Type B pancreatic cell (in vitro differentiated cells): ENCODE measurements around the gene UBR7. TPM values are rescaled to one million over a fixed set of nuclear protein-coding genes. Genes with fewer than 3 reads are reported as not detected.
"Not testable (repeated sequence)": the region's sequence is repeated elsewhere in the genome, so short reads cannot be mapped to it uniquely, and the experiment has no call there.

Experiments used
- DNase-seq: peaks from one replicate; pipeline ENCODE4 v3.0.0; 2021; ENCODE audit warnings: mixed read lengths; ENCODE audit not compliant: unreplicated experiment; ENCODE audit errors: extremely low spot score
- H3K27ac Mint-ChIP-seq: 2 replicates; pipeline ENCODE4 v1.8.0; 2021; ENCODE audit warnings: mild to moderate bottlenecking, mixed read lengths
- H3K27me3 Mint-ChIP-seq: 2 replicates; pipeline ENCODE4 v1.8.0; 2021; ENCODE audit warnings: mixed read lengths
- H3K36me3 Mint-ChIP-seq: 2 replicates; pipeline ENCODE4 v1.8.0; 2021; ENCODE audit warnings: mixed read lengths
- H3K4me1 Mint-ChIP-seq: one replicate; pipeline ENCODE4 v1.8.0; 2021; ENCODE audit warnings: mixed read lengths; ENCODE audit not compliant: unreplicated experiment
- H3K4me3 Mint-ChIP-seq: 2 replicates; pipeline ENCODE4 v1.8.0; 2021; ENCODE audit warnings: mild to moderate bottlenecking, mixed read lengths
- H3K9me3 Mint-ChIP-seq: 2 replicates; pipeline ENCODE4 v1.8.0; 2021; ENCODE audit warnings: mixed read lengths
- long read RNA-seq: library from polyadenylated mRNA; unstranded; transcript quantifications from one replicate; pipeline ENCODE4 v2.0.0, GENCODE V29; 2020
- total RNA-seq: library from RNA; stranded (reverse); gene quantifications from 2 replicates; pipeline ENCODE4 v1.2.1, GENCODE V29; 2021; ENCODE audit warnings: low replicate concordance
- TF ChIP-seq, protein P1 (sequence below): fragments of 200-600 bp; sonication (generic); conservative IDR thresholded peaks from 2 replicates; pipeline ENCODE4 v1.5.0; 2021; ENCODE audit warnings: antibody characterized with exemption, mild to moderate bottlenecking

UBR7 gene, protein sequence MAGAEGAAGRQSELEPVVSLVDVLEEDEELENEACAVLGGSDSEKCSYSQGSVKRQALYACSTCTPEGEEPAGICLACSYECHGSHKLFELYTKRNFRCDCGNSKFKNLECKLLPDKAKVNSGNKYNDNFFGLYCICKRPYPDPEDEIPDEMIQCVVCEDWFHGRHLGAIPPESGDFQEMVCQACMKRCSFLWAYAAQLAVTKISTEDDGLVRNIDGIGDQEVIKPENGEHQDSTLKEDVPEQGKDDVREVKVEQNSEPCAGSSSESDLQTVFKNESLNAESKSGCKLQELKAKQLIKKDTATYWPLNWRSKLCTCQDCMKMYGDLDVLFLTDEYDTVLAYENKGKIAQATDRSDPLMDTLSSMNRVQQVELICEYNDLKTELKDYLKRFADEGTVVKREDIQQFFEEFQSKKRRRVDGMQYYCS
- 16.1 and 21.7 TPM in 2 replicates for total RNA-seq
- long read RNA-seq, transcript UBR7-201 (11 exons, 3,694 nt), result major isoform, 39 of 47 reads
- long read RNA-seq, partial matches to known transcripts, result 0 of 47 reads
- long read RNA-seq, other reads (novel, unspliced or antisense), result 8 of 47 reads

- Mint-ChIP-seq H3K9me3 (no peaks in the 10 kb centered on the region), H3K27ac (peak within 1 kb of the TSS; percentile 90), H3K4me3 (peak within 1 kb of the TSS; percentile 90), H3K4me1 (peaks cover 15% of the 10 kb centered on the region), H3K27me3 (no peaks in the 10 kb centered on the region), H3K36me3 (no peaks in the 10 kb centered on the region)
- TF ChIP-seq, protein P1, sequence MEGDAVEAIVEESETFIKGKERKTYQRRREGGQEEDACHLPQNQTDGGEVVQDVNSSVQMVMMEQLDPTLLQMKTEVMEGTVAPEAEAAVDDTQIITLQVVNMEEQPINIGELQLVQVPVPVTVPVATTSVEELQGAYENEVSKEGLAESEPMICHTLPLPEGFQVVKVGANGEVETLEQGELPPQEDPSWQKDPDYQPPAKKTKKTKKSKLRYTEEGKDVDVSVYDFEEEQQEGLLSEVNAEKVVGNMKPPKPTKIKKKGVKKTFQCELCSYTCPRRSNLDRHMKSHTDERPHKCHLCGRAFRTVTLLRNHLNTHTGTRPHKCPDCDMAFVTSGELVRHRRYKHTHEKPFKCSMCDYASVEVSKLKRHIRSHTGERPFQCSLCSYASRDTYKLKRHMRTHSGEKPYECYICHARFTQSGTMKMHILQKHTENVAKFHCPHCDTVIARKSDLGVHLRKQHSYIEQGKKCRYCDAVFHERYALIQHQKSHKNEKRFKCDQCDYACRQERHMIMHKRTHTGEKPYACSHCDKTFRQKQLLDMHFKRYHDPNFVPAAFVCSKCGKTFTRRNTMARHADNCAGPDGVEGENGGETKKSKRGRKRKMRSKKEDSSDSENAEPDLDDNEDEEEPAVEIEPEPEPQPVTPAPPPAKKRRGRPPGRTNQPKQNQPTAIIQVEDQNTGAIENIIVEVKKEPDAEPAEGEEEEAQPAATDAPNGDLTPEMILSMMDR, result no peak
- DNase-seq, result peak; percentile 95
Measured at GRCh38 chr14:93206793-93207467, at the start of gene UBR7, which contains the start of gene GON7. Gene UBR7 (plus strand): TSS chr14:93207256. CDS start chr14:93207292, 36 bp downstream. Gene GON7 (minus strand): TSS chr14:93207065. CDS start chr14:93207037, 28 bp downstream.

- not testable (repeated sequence) for DNase-seq, H3K9me3 Mint-ChIP-seq, H3K27ac Mint-ChIP-seq, H3K36me3 Mint-ChIP-seq, H3K4me1 Mint-ChIP-seq, H3K4me3 Mint-ChIP-seq, H3K27me3 Mint-ChIP-seq
Measured at GRCh38 chr14:93158349-93158748, 48.7 kb upstream of the UBR7 start.

GRCh38 chr14:93159625-93160352, 47.3 kb upstream of the UBR7 start:
- not testable (repeated sequence) for H3K36me3 Mint-ChIP-seq, H3K27me3 Mint-ChIP-seq, H3K4me3 Mint-ChIP-seq, H3K9me3 Mint-ChIP-seq, H3K27ac Mint-ChIP-seq, H3K4me1 Mint-ChIP-seq, DNase-seq

- DNase-seq, result no peak
- Mint-ChIP-seq H3K27ac (peak overlapping the region; percentile 39), H3K4me1 (no peaks in the 10 kb centered on the region), H3K9me3 (no peaks in the 10 kb centered on the region), H3K4me3 (no peak overlapping the region), H3K27me3 (no peaks in the 10 kb centered on the region), H3K36me3 (no peaks in the 10 kb centered on the region)
- TF ChIP-seq, protein P1, result peak; percentile 55
Measured at GRCh38 chr14:93160353-93160801, 46.7 kb upstream of the UBR7 start.

DNA sequence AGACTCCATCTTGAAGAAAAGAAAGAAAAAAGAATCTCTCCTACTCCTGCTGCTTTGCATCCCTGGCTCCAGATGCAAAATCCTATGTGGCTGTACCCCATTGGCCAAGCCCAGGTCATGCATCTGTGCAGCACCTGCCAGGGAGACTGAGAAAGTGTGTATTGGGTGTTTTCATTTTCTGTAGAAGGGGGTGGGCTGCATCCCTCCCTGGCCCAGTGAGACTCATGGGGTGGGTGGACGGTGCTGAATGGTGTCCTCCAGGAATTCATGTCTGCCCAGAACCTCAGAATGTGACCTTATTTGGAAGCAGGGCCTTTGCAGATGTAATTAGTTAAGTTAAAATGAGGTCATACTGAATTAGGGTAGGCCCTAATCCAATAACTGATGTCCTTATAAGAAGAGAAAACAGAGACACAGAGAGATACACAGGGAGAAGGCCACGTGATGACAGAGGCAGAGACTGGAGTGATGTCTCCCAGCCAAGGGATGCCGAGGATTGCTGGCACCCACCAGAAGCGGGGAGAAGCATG, 45.6 kb upstream of the UBR7 start:
- no peaks in the 10 kb centered on the region for H3K27me3 Mint-ChIP-seq
- no peak overlapping the region for H3K27ac Mint-ChIP-seq

DNA sequence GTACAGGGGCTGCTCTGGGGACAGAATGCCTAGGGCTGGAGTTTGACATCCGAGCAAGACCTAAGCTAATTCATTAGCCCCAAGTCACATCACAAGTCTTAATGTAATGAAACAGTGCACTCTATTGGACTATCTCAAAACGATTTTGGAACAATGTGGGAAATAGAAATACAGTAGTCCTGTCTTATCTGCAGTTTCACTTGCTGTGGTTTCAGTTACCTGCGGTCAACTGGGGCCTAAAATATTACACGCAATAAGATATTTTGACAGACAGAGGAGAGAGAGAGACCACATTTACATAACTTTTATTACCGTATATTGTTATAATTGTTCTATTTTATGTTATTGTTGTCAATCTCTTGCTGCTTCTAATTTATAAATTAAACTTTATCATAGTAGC, 43.5 kb upstream of the UBR7 start:
- DNase-seq, result no peak
- no peaks in the 10 kb centered on the region for H3K36me3 Mint-ChIP-seq
- H3K27ac Mint-ChIP-seq, result no peak overlapping the region
- no peaks in the 10 kb centered on the region for H3K4me1 Mint-ChIP-seq
- no peak overlapping the region for H3K4me3 Mint-ChIP-seq
- H3K27me3 Mint-ChIP-seq, result no peaks in the 10 kb centered on the region
- no peaks in the 10 kb centered on the region for H3K9me3 Mint-ChIP-seq
- TF ChIP-seq, protein P1, result no peak

More for the DNA sequence above, 45.6 kb upstream of the UBR7 start:
- TF ChIP-seq, protein P1, result no peak
- Mint-ChIP-seq H3K9me3 (no peaks in the 10 kb centered on the region), H3K36me3 (no peaks in the 10 kb centered on the region), H3K4me3 (no peak overlapping the region), H3K4me1 (no peaks in the 10 kb centered on the region)
- no peak for DNase-seq

GRCh38 chr14:93165271-93166265, 41.5 kb upstream of the UBR7 start:
- H3K27me3 Mint-ChIP-seq, H3K9me3 Mint-ChIP-seq, H3K27ac Mint-ChIP-seq, H3K4me3 Mint-ChIP-seq, DNase-seq, H3K36me3 Mint-ChIP-seq, H3K4me1 Mint-ChIP-seq: not testable (repeated sequence)

DNA sequence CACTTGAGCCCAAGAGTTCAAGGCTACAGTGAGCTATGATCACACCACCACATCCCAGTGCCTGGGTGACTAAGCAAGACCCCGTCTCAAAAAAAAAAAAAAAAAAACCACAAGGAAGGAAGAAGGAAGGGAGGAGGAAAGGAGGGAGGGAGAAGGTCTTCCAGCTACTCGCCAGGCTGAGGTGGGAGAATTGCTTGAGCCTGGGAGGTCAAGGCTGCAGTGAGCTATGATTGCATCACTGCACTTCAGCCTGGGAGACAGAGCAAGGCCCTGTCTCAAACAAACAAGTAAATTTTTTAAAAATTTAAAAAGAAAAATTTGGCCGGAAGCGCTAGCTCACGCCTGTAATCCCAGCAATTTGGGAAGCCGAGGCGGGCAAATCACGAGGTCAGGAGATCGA, 38.4 kb upstream of the UBR7 start:
- not testable (repeated sequence) for H3K27ac Mint-ChIP-seq, H3K4me1 Mint-ChIP-seq, H3K9me3 Mint-ChIP-seq, H3K36me3 Mint-ChIP-seq, H3K4me3 Mint-ChIP-seq, DNase-seq, H3K27me3 Mint-ChIP-seq
